ENCODE data around the gene COL4A4. TPM values are rescaled to one million over a fixed set of nuclear protein-coding genes. Genes with fewer than 3 reads are reported as not detected.
A peak's percentile ranks its signal among the peaks of the same experiment; 100 is the strongest.
"Not testable (repeated sequence)": the region's sequence is repeated elsewhere in the genome, so short reads cannot be mapped to it uniquely, and the experiment has no call there.

COL4A4 gene
- total RNA-seq, 1 donor: 0.43 TPM

- H3K4me3 ChIP-seq (ENCODE audit: low read depth, low read length): no peak overlapping the region
- TF ChIP-seq, protein P1, sequence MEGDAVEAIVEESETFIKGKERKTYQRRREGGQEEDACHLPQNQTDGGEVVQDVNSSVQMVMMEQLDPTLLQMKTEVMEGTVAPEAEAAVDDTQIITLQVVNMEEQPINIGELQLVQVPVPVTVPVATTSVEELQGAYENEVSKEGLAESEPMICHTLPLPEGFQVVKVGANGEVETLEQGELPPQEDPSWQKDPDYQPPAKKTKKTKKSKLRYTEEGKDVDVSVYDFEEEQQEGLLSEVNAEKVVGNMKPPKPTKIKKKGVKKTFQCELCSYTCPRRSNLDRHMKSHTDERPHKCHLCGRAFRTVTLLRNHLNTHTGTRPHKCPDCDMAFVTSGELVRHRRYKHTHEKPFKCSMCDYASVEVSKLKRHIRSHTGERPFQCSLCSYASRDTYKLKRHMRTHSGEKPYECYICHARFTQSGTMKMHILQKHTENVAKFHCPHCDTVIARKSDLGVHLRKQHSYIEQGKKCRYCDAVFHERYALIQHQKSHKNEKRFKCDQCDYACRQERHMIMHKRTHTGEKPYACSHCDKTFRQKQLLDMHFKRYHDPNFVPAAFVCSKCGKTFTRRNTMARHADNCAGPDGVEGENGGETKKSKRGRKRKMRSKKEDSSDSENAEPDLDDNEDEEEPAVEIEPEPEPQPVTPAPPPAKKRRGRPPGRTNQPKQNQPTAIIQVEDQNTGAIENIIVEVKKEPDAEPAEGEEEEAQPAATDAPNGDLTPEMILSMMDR (IDR thresholded peaks at IDR 0.05; ENCODE audit: insufficient read depth, low read depth, low read length): no peak
- no peak for DNase-seq (ENCODE audit: low read depth)
Measured at GRCh38 chr2:227183657-227184367, 19.8 kb upstream of the COL4A4 start.

DNA sequence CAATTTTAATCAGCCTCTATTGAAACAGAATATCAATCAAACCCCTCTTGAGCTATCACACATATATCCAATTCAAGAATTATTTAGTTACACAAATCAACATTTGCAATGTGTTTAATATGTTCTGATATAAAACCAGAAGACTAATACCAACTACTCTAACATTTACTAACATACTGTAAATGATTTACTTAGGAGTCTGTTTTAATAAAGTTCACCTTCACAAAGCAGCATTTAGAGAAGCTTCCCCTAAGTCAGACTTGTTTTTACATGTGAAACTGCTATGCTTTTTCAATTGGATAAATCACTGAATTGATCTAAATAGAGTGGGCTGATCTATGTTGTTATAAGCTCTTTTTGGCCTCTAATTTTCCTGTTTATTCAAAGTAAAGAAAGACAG is 18.8 kb upstream of the COL4A4 start:
- H3K4me3 ChIP-seq (ENCODE audit: low read depth, low read length): no peak overlapping the region

DNA sequence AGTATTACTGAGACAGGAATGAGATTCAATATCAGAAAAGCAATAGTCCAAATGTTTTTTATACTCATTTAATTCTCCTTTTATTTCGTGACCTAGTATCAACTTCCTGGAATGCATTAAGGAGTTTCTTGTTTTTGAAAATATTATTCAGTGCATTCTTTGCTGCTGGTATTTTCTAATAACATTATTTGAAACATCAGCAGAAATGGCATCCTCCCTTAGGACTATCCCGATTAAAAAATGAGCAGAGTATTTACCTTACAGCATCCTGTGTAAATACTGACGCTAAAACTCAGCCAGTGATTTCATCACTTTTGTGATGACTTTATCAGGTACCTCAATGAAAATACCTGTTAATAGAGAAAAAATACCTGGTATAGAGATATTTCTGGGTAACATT is 16.8 kb upstream of the COL4A4 start:
- no peak overlapping the region for H3K4me3 ChIP-seq (ENCODE audit: low read depth, low read length)
- TF ChIP-seq, protein P1 (IDR thresholded peaks at IDR 0.05; ENCODE audit: insufficient read depth, low read depth, low read length): no peak
- DNase-seq (ENCODE audit: low read depth): no peak

More for the DNA sequence above, 18.8 kb upstream of the COL4A4 start:
- TF ChIP-seq, protein P1 (IDR thresholded peaks at IDR 0.05; ENCODE audit: insufficient read depth, low read depth, low read length): no peak
- DNase-seq (ENCODE audit: low read depth): no peak

DNA sequence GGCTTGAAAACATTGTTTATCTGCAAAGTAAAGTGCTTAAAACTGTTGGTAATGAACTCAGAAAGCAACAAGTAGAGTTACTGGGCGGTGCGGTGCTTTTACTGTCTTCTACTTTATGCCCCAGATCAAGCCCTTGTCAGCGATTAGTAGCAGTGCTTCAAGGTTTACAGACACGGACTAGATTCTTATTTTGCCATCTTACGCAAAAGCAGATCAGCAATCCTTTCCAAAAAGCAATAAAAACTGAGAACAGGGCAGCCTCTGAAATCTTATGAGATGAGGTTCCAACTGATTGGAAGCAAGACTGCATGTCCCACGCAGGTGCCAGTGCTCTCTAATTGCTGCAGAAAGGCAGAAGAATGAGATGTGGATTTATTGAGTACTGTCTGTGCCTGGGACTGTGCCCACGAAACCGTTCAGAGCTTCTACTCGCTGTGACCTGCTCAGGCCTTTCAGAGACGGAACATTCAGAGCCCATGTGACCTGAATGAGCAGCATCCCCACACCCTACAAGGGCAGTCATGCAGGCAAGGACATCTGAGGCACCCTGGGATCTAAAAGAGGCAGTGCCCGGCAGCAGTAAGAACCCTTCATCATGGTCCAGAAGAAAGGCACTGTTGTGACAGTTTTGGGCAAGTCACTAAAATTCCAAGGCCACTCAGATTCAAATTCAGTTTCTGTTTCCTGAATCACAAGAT is 16.1 kb upstream of the COL4A4 start:
- no peak overlapping the region for H3K4me3 ChIP-seq (ENCODE audit: low read depth, low read length)
- TF ChIP-seq, protein P1 (IDR thresholded peaks at IDR 0.05; ENCODE audit: insufficient read depth, low read depth, low read length): no peak
- peak; percentile 19 for DNase-seq (ENCODE audit: low read depth)

DNA sequence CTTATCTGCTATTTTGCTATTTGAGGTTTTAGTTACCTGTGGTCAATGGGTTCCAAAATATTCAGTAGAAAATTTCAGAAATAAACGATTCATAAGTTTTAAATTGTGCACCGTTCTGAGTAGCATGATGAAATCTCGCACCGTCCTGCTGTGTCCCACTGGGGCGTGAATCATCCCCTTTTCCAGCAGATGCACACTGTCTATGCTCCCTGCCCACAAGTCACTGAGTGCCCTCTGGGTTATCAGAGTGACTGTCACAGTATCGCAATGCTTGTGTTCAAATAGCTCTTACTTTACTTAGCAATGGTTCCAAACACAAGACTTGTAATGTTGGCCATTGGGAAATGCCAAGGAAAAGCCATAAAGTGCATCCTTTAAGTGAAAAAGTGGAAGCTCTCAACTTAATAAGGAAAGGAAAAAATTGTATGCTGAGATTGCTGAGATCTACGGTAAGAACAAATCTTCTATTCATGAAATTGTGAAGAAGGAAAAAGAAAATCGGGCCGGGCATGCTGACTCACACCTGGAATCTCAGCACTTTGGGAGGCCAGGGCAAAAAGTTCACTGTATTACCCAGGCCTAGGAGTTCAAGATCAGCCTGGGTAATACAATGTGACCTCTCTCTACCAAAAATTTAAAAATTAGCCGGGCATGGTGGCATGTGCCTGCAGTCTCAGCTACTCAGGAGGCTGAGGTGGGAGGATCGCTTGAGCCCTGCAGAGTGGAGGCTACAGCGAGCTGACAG is 13.8 kb upstream of the COL4A4 start:
- TF ChIP-seq, protein P1 (IDR thresholded peaks at IDR 0.05; ENCODE audit: insufficient read depth, low read depth, low read length): no peak
- no peak for DNase-seq (ENCODE audit: low read depth)
- no peak overlapping the region for H3K4me3 ChIP-seq (ENCODE audit: low read depth, low read length)

DNA sequence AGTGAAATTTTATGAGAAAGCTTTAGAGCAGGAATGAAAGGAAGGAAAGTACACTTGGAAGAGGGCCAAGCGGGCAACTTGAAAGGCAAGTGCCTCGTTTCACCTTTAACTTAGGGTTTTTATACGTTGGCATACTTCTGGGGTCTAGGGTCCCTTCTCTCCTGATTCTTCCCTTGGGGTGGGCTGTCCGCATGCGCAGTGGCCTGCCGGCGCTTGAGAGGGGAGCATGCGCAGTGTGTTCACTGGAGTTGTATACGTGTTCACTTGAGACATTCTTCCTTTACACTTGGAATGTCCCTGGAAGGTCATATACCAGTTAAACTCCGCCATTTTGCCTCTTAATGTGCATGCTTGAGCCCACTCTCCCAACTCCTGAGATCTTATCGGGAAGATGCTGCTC is 7.8 kb upstream of the COL4A4 start:
- not testable (repeated sequence) for H3K4me3 ChIP-seq (ENCODE audit: low read depth, low read length); DNase-seq (ENCODE audit: low read depth)

GRCh38 chr2:227164763-227165291 is 822 bp upstream of the COL4A4 start:
- no peak overlapping the region for H3K4me3 ChIP-seq (ENCODE audit: low read depth, low read length)
- DNase-seq (ENCODE audit: low read depth): no peak
- TF ChIP-seq, protein P1 (IDR thresholded peaks at IDR 0.05; ENCODE audit: insufficient read depth, low read depth, low read length): no peak

All from fibroblast of villous mesenchyme (primary cell).